Bronchial epithelial cell (primary cell): ENCODE results near the gene ZNRD2. TPM values are rescaled to one million over a fixed set of nuclear protein-coding genes. Genes with fewer than 3 reads are reported as not detected.

Experiments
- DNase-seq: peaks from one replicate; pipeline ENCODE4 v3.0.0-alpha.2; 2010; ENCODE audit warnings: low read depth
- FAIRE-seq: peaks from 2 replicates; lab custom pipeline; 2011; peaks lifted over from hg19 to GRCh38; lab: Jason Lieb, UNC
- H3K27me3 ChIP-seq: 2 replicates; pipeline ENCODE4 v1.5.1; 2011; ENCODE audit warnings: low read length; ENCODE audit not compliant: control insufficient read depth, insufficient read depth
- H3K36me3 ChIP-seq: 2 replicates; pipeline ENCODE4 v1.5.1; 2011; ENCODE audit warnings: low read length; ENCODE audit not compliant: control insufficient read depth, insufficient read depth
- H3K4me3 ChIP-seq: 2 replicates; pipeline ENCODE4 v1.5.1; 2011; ENCODE audit warnings: mild to moderate bottlenecking, low read depth, low read length, control low read depth
- CTCF ChIP-seq: IDR thresholded peaks from 2 replicates; pipeline ENCODE4 v1.5.1; 2011; ENCODE audit warnings: mild to moderate bottlenecking, moderate library complexity, low read length, control low read depth, inconsistent platforms; ENCODE audit not compliant: insufficient read depth, severe bottlenecking
- total RNA-seq: library from RNA; depleted of rRNA; stranded (reverse); fragments of >200 nt; gene quantifications from 2 replicates; pipeline ENCODE4 v1.2.1, GENCODE V29; 2014

Gene ZNRD2
- total RNA-seq, 1 donor from 2014 or later = 43.4 TPM

DNA sequence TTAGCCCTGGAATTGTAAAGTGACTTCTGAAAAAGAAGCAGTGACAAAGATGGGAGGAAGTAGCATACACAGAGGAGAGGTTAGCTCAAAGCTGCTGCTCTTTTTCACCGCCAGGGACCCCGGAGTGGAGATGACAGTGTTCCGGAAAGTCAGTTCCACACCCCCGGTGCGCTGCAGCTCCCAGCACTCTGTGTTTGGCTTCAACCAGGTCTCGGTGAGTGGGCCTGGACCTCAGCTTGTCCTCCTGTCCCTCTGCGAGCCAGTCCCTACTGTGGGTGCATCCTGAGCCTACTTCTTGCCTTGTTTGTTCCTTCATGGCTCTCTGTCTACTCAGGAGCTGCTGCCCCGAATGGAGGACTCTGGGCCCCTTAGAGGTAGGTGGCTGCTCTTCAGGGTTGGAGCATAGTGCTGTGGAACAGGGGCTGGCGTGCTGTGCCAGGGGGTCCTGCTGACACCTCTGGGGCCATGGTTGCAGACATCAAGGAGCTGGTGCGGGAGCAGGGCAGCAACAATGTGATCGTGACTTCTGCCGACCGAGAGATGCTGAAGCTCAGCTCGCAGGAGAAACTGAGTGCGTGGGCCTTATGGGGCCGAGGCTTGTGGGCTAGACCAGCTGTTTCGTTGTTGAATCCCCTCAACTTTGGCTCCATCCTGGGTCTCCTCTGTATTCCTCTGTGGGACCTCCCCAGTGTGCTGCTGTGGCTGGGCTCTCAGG lies 47.0 kb downstream of the ZNRD2 start:
- no peak for FAIRE-seq
- Histone ChIP-seq H3K27me3 (no peaks in the 10 kb centered on the region), H3K36me3 (peaks cover 34% of the 10 kb centered on the region), H3K4me3 (no peak overlapping the region)
- DNase-seq = no peak
- TF ChIP-seq CTCF = no peak

GRCh38 chr11:65617990-65618751 lies 47.9 kb downstream of the ZNRD2 start:
- H3K36me3 ChIP-seq = peaks cover 35% of the 10 kb centered on the region
- FAIRE-seq (no peak), DNase-seq (no peak)
- no peaks in the 10 kb centered on the region for H3K27me3 ChIP-seq
- H3K4me3 ChIP-seq = no peak overlapping the region
- TF ChIP-seq CTCF = no peak

DNA sequence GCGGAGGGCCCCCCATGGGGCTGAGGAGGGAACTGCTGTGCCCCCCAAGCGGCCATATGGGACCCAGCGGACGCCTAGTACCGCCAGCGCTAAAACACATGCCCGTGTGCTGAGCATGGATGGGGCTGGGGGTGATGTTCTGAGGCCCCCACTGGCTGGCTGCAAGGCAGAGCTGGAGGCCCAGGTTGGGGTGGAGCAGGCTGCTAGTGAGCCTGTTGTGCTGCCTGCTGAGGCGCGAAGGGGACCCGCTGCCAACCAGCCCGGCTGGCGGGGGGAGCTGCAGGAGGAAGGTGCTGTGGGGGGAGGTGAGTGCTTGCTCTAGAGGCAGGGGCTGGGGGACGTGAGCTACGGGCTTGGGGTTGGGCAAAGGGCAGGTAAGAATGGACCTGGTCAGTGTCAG lies 48.5 kb downstream of the ZNRD2 start:
- H3K36me3 ChIP-seq = peaks cover 37% of the 10 kb centered on the region
- DNase-seq = no peak
- no peaks in the 10 kb centered on the region for H3K27me3 ChIP-seq
- no peak for FAIRE-seq
- H3K4me3 ChIP-seq = no peak overlapping the region
- no peak for TF ChIP-seq CTCF

- Histone ChIP-seq H3K27me3 (no peaks in the 10 kb centered on the region), H3K4me3 (no peak overlapping the region), H3K36me3 (peaks cover 44% of the 10 kb centered on the region)
- no peak for TF ChIP-seq CTCF
- DNase-seq (no peak), FAIRE-seq (peak; percentile 77)
Observed at GRCh38 chr11:65619281-65619928, 49.1 kb downstream of the ZNRD2 start.

DNA sequence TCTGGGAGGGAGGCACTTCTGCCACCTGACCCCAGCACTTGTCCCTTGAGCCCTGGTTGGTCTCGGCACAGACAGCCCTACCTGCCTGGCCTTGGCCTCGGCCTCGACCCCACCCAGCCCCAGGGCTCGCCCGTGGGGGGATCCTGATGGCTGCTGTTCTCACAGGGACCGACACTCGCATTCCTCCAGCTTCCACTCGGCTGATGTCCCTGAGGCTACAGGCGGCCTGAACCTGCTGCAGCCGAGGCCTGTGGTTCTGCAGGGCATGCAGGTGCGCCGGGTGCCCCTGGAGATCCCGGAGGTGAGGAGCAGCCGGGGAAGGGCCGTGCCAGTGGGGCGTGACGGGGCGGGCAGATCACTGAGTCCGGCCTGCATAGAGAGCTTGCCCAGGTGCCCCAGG lies 50.4 kb downstream of the ZNRD2 start:
- no peak for TF ChIP-seq CTCF
- no peak for FAIRE-seq
- Histone ChIP-seq H3K27me3 (no peaks in the 10 kb centered on the region), H3K4me3 (no peak overlapping the region), H3K36me3 (peaks cover 53% of the 10 kb centered on the region)
- no peak for DNase-seq
